Measurements from ENCODE around the gene PDGFD. TPM values are rescaled to one million over a fixed set of nuclear protein-coding genes. Genes with fewer than 3 reads are reported as not detected.

The PDGFD gene
- total RNA-seq, 4 donors from 2014 or later: 4.4 to 7.2 (median 5.2) TPM

- no peaks in the 10 kb centered on the region for H3K4me1 ChIP-seq
- WGBS: 64% methylated on average over 5 of the region's 5 CpGs
- TF ChIP-seq POLR2A (IDR thresholded peaks at IDR 0.05): no peak
- TF ChIP-seq CTCF (IDR thresholded peaks at IDR 0.05): no peak
- no peak for TF ChIP-seq POLR2AphosphoS5 (IDR thresholded peaks at IDR 0.05)
- TF ChIP-seq EP300 (IDR thresholded peaks at IDR 0.05): no peak
- H3K27ac ChIP-seq: no peak overlapping the region
- H3K27me3 ChIP-seq: no peaks in the 10 kb centered on the region
- no peaks in the 10 kb centered on the region for H3K9me3 ChIP-seq
- no peaks in the 10 kb centered on the region for H3K36me3 ChIP-seq
- DNase-seq (ENCODE audit: low spot score in 2 of 2): no peak
- no peak overlapping the region for H3K4me3 ChIP-seq
These were observed 185.0 kb downstream of the PDGFD start for GRCh38 chr11:103978616-103979595.

GRCh38 chr11:103972013-103972412 is 191.9 kb downstream of the PDGFD start:
- no peak overlapping the region for H3K27ac ChIP-seq
- no peaks in the 10 kb centered on the region for H3K4me1 ChIP-seq
- H3K4me3 ChIP-seq: no peak overlapping the region
- WGBS: 92% methylated on average over 4 of the region's 4 CpGs
- no peaks in the 10 kb centered on the region for H3K27me3 ChIP-seq
- TF ChIP-seq POLR2A (IDR thresholded peaks at IDR 0.05): no peak
- TF ChIP-seq POLR2AphosphoS5 (IDR thresholded peaks at IDR 0.05): no peak
- TF ChIP-seq CTCF (IDR thresholded peaks at IDR 0.05): no peak
- TF ChIP-seq EP300 (IDR thresholded peaks at IDR 0.05): no peak
- H3K9me3 ChIP-seq: no peaks in the 10 kb centered on the region
- H3K36me3 ChIP-seq: no peaks in the 10 kb centered on the region
- DNase-seq (ENCODE audit: low spot score in 2 of 2): no peak

- TF ChIP-seq POLR2AphosphoS5 (IDR thresholded peaks at IDR 0.05): no peak
- TF ChIP-seq EP300 (IDR thresholded peaks at IDR 0.05): no peak
- DNase-seq (ENCODE audit: low spot score in 2 of 2): no peak
- WGBS: 70% methylated on average over 1 of the region's 1 CpG
- Histone ChIP-seq H3K9me3 (no peaks in the 10 kb centered on the region), H3K4me1 (no peaks in the 10 kb centered on the region), H3K27me3 (no peaks in the 10 kb centered on the region), H3K4me3 (no peak overlapping the region), H3K36me3 (no peaks in the 10 kb centered on the region), H3K27ac (no peak overlapping the region)
These were observed 193.2 kb downstream of the PDGFD start for GRCh38 chr11:103970701-103971249.

GRCh38 chr11:103968685-103969084 is 195.3 kb downstream of the PDGFD start:
- DNase-seq (ENCODE audit: low spot score in 2 of 2): no peak
- Histone ChIP-seq H3K9me3 (no peaks in the 10 kb centered on the region), H3K27ac (no peak overlapping the region), H3K4me1 (no peaks in the 10 kb centered on the region), H3K27me3 (no peaks in the 10 kb centered on the region), H3K4me3 (no peak overlapping the region), H3K36me3 (no peaks in the 10 kb centered on the region)
- 91% methylated on average over 3 of the region's 3 CpGs for WGBS
- no peak for TF ChIP-seq POLR2A (IDR thresholded peaks at IDR 0.05)

- no peaks in the 10 kb centered on the region for H3K36me3 ChIP-seq
- no peak overlapping the region for H3K4me3 ChIP-seq
- no peaks in the 10 kb centered on the region for H3K9me3 ChIP-seq
- DNase-seq (ENCODE audit: low spot score in 2 of 2): no peak
- no peak overlapping the region for H3K27ac ChIP-seq
- H3K4me1 ChIP-seq: no peaks in the 10 kb centered on the region
- H3K27me3 ChIP-seq: no peaks in the 10 kb centered on the region
- TF ChIP-seq CTCF (IDR thresholded peaks at IDR 0.05): no peak
- TF ChIP-seq EP300 (IDR thresholded peaks at IDR 0.05): no peak
- no peak for TF ChIP-seq POLR2A (IDR thresholded peaks at IDR 0.05)
- TF ChIP-seq POLR2AphosphoS5 (IDR thresholded peaks at IDR 0.05): no peak
- 78% methylated on average over 8 of the region's 8 CpGs for WGBS
These were observed 196.0 kb downstream of the PDGFD start for GRCh38 chr11:103967985-103968384.

GRCh38 chr11:103964390-103964789 is 199.6 kb downstream of the PDGFD start:
- H3K9me3 ChIP-seq: no peaks in the 10 kb centered on the region
- TF ChIP-seq POLR2A (IDR thresholded peaks at IDR 0.05): no peak
- no peak for TF ChIP-seq POLR2AphosphoS5 (IDR thresholded peaks at IDR 0.05)
- no peak for TF ChIP-seq CTCF (IDR thresholded peaks at IDR 0.05)
- TF ChIP-seq EP300 (IDR thresholded peaks at IDR 0.05): no peak
- no peaks in the 10 kb centered on the region for H3K27me3 ChIP-seq
- H3K4me3 ChIP-seq: no peak overlapping the region
- no peak for DNase-seq (ENCODE audit: low spot score in 2 of 2)
- no peak overlapping the region for H3K27ac ChIP-seq
- H3K36me3 ChIP-seq: no peaks in the 10 kb centered on the region
- no peaks in the 10 kb centered on the region for H3K4me1 ChIP-seq
